Naive B cell (primary cell): ENCODE measurements around the gene C14orf180. TPM values are rescaled to one million over a fixed set of nuclear protein-coding genes. Genes with fewer than 3 reads are reported as not detected.

Source experiments
- ATAC-seq, 2 donors: fragments of 150-1000 bp; cut with Tn5 transposase; 2 replicates each; pipeline ENCODE4 v1.10.0; 2021; ENCODE audit warnings: low read depth in 2 of 2, mild to moderate bottlenecking in 2 of 2, moderate library complexity in 2 of 2
- DNase-seq: peaks from one replicate; pipeline ENCODE4 v3.0.0; 2022
- H3K27ac Mint-ChIP-seq, 6 donors: one replicate each; pipeline ENCODE4 v1.8.0; 2020 to 2022; ENCODE audit warnings: mild to moderate bottlenecking in 6 of 6, mixed read lengths in 6 of 6, moderate library complexity in 5 of 6, inconsistent platforms in 2 of 6
- H3K27me3 Mint-ChIP-seq, 3 donors: one replicate each; pipeline ENCODE4 v1.8.0; 2021 to 2022; ENCODE audit warnings: mixed read lengths in 3 of 3, mild to moderate bottlenecking in 1 of 3
- H3K36me3 Mint-ChIP-seq, 2 donors: one replicate each; pipeline ENCODE4 v1.8.0; 2020 to 2022; ENCODE audit warnings: mixed read lengths in 2 of 2, inconsistent platforms in 1 of 2, mild to moderate bottlenecking in 1 of 2
- H3K4me1 Mint-ChIP-seq, 3 donors: one replicate each; pipeline ENCODE4 v1.8.0; 2020 to 2022; ENCODE audit warnings: mixed read lengths in 3 of 3, inconsistent platforms in 1 of 3, mild to moderate bottlenecking in 1 of 3, moderate library complexity in 1 of 3
- H3K4me3 Mint-ChIP-seq, 8 donors: one replicate each; pipeline ENCODE4 v1.8.0; 2020 to 2022; ENCODE audit warnings: mild to moderate bottlenecking in 8 of 8, mixed read lengths in 8 of 8, moderate library complexity in 8 of 8, inconsistent platforms in 2 of 8
- H3K9me3 Mint-ChIP-seq, 7 donors: one replicate each; pipeline ENCODE4 v1.8.0; 2020 to 2022; ENCODE audit warnings: mixed read lengths in 7 of 7, mild to moderate bottlenecking in 5 of 7, inconsistent platforms in 2 of 7, moderate library complexity in 1 of 7
- polyA plus RNA-seq, 6 donors: library from polyadenylated mRNA; unstranded; fragments of 300-500 nt; fragmentation: Illumina TruSeq; gene quantifications; one replicate each; pipeline ENCODE4 v1.2.3, GENCODE V29; 2021; ENCODE audit warnings: low read depth in 6 of 6

The C14orf180 gene
- polyA plus RNA-seq, 6 donors from 2014 or later: not detected

DNA sequence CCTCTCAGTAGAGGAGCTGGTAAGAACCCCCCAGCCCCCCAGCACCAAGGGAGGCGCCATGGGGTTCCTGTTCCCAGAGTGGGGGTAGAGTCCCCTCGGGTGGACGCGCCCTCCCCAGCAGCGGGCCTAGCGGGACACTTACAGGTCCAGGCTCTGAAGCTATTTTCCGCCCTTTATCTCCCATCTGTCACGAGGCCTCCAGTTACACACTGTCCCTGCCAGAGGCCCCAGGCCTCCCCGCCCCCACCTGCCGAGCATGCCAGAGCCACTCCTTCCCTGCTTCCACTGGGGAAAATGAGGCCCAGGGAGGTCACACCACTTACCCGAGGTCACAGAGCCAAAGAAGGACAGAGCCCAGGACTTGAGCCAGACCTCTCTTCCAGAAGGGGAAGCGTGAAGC lies 3.1 kb downstream of the C14orf180 start:
- no peaks in the 10 kb centered on the region for H3K36me3 Mint-ChIP-seq
- ATAC-seq: no peak

GRCh38 chr14:104583424-104584306 lies 4.1 kb downstream of the C14orf180 start:
- Mint-ChIP-seq H3K4me1 (peaks cover 0 to 4% (median 0%) of the 10 kb centered on the region in 3 donors), H3K27ac (peak overlapping the region in 1 of 6 donors; percentile 26), H3K9me3 (no peaks in the 10 kb centered on the region), H3K27me3 (peaks cover 15 to 32% (median 30%) of the 10 kb centered on the region in 3 donors), H3K36me3 (no peaks in the 10 kb centered on the region), H3K4me3 (no peak overlapping the region)
- DNase-seq: no peak
- ATAC-seq: no peak

More for the DNA sequence above, 3.1 kb downstream of the C14orf180 start:
- DNase-seq: no peak
- H3K27me3 Mint-ChIP-seq: peaks cover 15 to 35% (median 32%) of the 10 kb centered on the region in 3 donors
- no peaks in the 10 kb centered on the region for H3K9me3 Mint-ChIP-seq
- H3K4me3 Mint-ChIP-seq: no peak overlapping the region
- no peak overlapping the region for H3K27ac Mint-ChIP-seq
- peaks cover 0 to 4% (median 0%) of the 10 kb centered on the region in 3 donors for H3K4me1 Mint-ChIP-seq

DNA sequence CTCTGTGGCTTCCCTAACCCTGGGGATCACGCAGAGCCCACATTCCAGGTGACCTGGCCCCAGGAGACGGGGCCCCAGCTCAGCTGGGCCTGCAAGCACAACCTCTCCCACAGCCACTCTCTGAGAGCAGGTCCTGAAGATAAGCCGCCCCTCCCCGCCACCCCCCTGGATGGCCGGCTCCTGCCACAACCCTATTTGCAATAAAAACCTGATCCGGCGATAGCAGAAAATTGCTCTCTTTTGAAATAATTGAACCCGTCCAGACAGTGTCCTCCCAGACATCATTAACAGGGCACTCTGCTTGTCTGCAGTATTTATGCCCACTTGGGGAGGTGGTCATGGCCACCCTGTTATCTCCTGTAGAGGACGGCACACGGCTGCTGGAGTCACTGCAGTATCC lies 5.0 kb downstream of the C14orf180 start:
- no peaks in the 10 kb centered on the region for H3K36me3 Mint-ChIP-seq

GRCh38 chr14:104585966-104586697 lies 6.6 kb downstream of the C14orf180 start:
- Mint-ChIP-seq H3K4me3 (no peak overlapping the region), H3K27ac (no peak overlapping the region), H3K27me3 (peaks cover 15 to 30% (median 26%) of the 10 kb centered on the region in 3 donors)

More for the DNA sequence above, 5.0 kb downstream of the C14orf180 start:
- DNase-seq (no peak), ATAC-seq (no peak)
- Mint-ChIP-seq H3K27ac (no peak overlapping the region), H3K4me3 (no peak overlapping the region), H3K4me1 (peaks cover 0 to 4% (median 0%) of the 10 kb centered on the region in 3 donors), H3K9me3 (no peaks in the 10 kb centered on the region), H3K27me3 (peaks cover 15 to 32% (median 27%) of the 10 kb centered on the region in 3 donors)

GRCh38 chr14:104586832-104587620 lies 7.5 kb downstream of the C14orf180 start:
- no peak overlapping the region for H3K4me3 Mint-ChIP-seq
- H3K9me3 Mint-ChIP-seq: no peaks in the 10 kb centered on the region
- no peak overlapping the region for H3K27ac Mint-ChIP-seq
- no peak for DNase-seq
- H3K4me1 Mint-ChIP-seq: peaks cover 0 to 4% (median 0%) of the 10 kb centered on the region in 3 donors
- no peaks in the 10 kb centered on the region for H3K36me3 Mint-ChIP-seq
- no peak for ATAC-seq
- H3K27me3 Mint-ChIP-seq: peaks cover 12 to 26% (median 21%) of the 10 kb centered on the region in 3 donors

More at GRCh38 chr14:104585966-104586697, 6.6 kb downstream of the C14orf180 start:
- ATAC-seq: no peak
- Mint-ChIP-seq H3K4me1 (peaks cover 0 to 4% (median 0%) of the 10 kb centered on the region in 3 donors), H3K36me3 (no peaks in the 10 kb centered on the region), H3K9me3 (no peaks in the 10 kb centered on the region)
- DNase-seq: no peak

DNA sequence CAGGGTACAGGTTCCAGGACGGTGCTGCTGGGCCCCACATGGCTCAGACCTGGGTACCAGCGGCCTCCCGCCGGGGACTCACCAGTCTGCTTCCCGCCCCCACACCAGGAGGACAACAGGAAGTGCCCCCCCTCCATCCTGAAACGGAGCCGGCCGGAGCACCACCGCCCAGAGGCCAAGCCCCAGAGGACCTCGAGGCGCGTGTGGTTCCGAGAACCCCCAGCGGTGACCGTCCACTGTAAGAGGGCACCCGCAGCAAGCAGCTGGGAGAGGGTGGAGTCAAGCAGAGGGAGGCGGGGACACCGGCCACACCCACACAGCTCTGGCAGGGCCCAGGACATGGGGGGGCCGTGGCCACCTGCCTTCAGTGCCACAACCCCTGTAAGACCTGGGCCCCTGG lies 8.1 kb downstream of the C14orf180 start:
- no peak overlapping the region for H3K4me3 Mint-ChIP-seq

GRCh38 chr14:104588066-104588857 lies 8.7 kb downstream of the C14orf180 start:
- no peak overlapping the region for H3K4me3 Mint-ChIP-seq
- peaks cover 0 to 3% (median 0%) of the 10 kb centered on the region in 7 donors for H3K9me3 Mint-ChIP-seq
- no peak for DNase-seq
- no peaks in the 10 kb centered on the region for H3K36me3 Mint-ChIP-seq
- H3K4me1 Mint-ChIP-seq: peaks cover 0 to 8% (median 0%) of the 10 kb centered on the region in 3 donors
- no peak for ATAC-seq
- H3K27me3 Mint-ChIP-seq: peaks cover 16 to 31% (median 27%) of the 10 kb centered on the region in 3 donors
- H3K27ac Mint-ChIP-seq: peak overlapping the region in 1 of 6 donors; percentile 81

More for the DNA sequence above, 8.1 kb downstream of the C14orf180 start:
- H3K36me3 Mint-ChIP-seq: no peaks in the 10 kb centered on the region
- no peak overlapping the region for H3K27ac Mint-ChIP-seq
- no peak for DNase-seq
- H3K9me3 Mint-ChIP-seq: peaks cover 0 to 3% (median 0%) of the 10 kb centered on the region in 7 donors
- H3K4me1 Mint-ChIP-seq: peaks cover 0 to 8% (median 0%) of the 10 kb centered on the region in 3 donors
- peaks cover 16 to 31% (median 27%) of the 10 kb centered on the region in 3 donors for H3K27me3 Mint-ChIP-seq
- no peak for ATAC-seq

DNA sequence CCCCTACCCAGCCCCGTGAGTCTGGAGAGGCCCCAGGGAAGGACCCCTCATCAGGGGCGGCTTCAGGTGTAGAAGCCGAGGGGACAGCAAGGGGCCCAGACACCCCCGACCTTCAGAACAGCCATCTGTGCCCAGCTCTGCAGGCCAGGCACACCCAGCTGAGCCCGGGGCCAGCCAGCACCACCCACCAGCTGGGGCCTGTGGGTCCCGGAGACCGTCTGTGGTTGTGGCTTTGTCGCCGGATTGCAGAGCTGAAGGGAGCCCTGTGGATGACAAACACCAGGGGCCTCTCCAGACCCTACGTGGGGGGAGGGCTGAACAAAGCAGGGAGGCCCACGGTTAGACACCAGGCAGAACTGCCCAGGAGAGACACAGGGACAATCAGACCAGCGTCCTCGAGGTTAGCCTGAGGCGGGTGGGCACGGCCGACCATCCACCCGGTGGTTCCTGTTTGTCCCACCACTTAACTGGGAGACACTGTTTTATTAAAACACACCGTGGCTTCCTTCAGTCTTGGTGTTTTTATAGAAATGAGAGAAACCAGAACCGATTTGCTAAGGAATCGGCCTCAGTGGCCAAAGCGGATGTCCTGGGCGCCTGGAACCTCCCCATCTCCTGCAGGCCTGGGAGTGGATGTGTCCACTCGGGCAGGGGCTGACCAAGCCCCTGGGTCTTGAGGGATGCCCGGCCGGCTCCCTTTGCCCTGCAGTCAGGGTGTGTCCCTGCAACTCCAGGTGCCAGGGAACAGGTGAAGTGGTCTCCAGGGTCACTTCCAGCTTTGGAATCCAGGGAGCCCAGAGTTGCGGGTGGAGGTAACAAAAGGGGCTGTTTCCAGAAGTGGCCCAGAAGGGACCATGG lies 10.0 kb downstream of the C14orf180 start:
- ATAC-seq: no peak
- Mint-ChIP-seq H3K27me3 (peaks cover 12 to 23% (median 21%) of the 10 kb centered on the region in 3 donors), H3K36me3 (no peaks in the 10 kb centered on the region), H3K4me3 (peak overlapping the region in 1 of 8 donors; percentile 42), H3K4me1 (peaks cover 0 to 5% (median 0%) of the 10 kb centered on the region in 3 donors), H3K27ac (no peak overlapping the region), H3K9me3 (peaks cover 0 to 3% (median 0%) of the 10 kb centered on the region in 7 donors)
- DNase-seq: no peak

GRCh38 chr14:104590240-104590965 lies 10.8 kb downstream of the C14orf180 start:
- ATAC-seq: no peak
- Mint-ChIP-seq H3K4me1 (peaks cover 0 to 5% (median 0%) of the 10 kb centered on the region in 3 donors), H3K27ac (no peak overlapping the region), H3K4me3 (no peak overlapping the region), H3K27me3 (peaks cover 11 to 24% (median 20%) of the 10 kb centered on the region in 3 donors), H3K36me3 (no peaks in the 10 kb centered on the region), H3K9me3 (peaks cover 0 to 3% (median 0%) of the 10 kb centered on the region in 7 donors)
- no peak for DNase-seq

GRCh38 chr14:104591031-104591430 lies 11.5 kb downstream of the C14orf180 start:
- H3K4me1 Mint-ChIP-seq: peaks cover 0 to 5% (median 0%) of the 10 kb centered on the region in 3 donors
- no peak overlapping the region for H3K4me3 Mint-ChIP-seq
- ATAC-seq (no peak), DNase-seq (no peak)
- H3K9me3 Mint-ChIP-seq: peaks cover 0 to 3% (median 0%) of the 10 kb centered on the region in 7 donors
- no peaks in the 10 kb centered on the region for H3K36me3 Mint-ChIP-seq
- no peak overlapping the region for H3K27ac Mint-ChIP-seq
- peaks cover 5 to 20% (median 14%) of the 10 kb centered on the region in 3 donors for H3K27me3 Mint-ChIP-seq
